Mucosa of stomach (tissue), 1 donor: ENCODE results near the gene AURKA.

Experiments used
- H3K27me3 ChIP-seq: one replicate; pipeline ENCODE4 v1.7.0; 2013; ENCODE audit warnings: mild to moderate bottlenecking, low read length; ENCODE audit not compliant: control insufficient read depth, insufficient read depth
- H3K36me3 ChIP-seq: one replicate; pipeline ENCODE4 v1.7.0; 2013; ENCODE audit warnings: low read length; ENCODE audit not compliant: control insufficient read depth, insufficient read depth
- H3K4me1 ChIP-seq: one replicate; pipeline ENCODE4 v1.7.0; 2013; ENCODE audit warnings: mild to moderate bottlenecking, low read length; ENCODE audit not compliant: control insufficient read depth, insufficient read depth
- H3K4me3 ChIP-seq: one replicate; pipeline ENCODE4 v1.7.0; 2013; ENCODE audit warnings: low read length
- H3K9ac ChIP-seq: one replicate; pipeline ENCODE4 v1.7.0; 2013; ENCODE audit warnings: mild to moderate bottlenecking, low read length, moderate library complexity
- H3K9me3 ChIP-seq: one replicate; pipeline ENCODE4 v1.7.0; 2013; ENCODE audit warnings: mild to moderate bottlenecking, low read length, moderate library complexity; ENCODE audit not compliant: control insufficient read depth
- donor health status: Pancreatic carcinoma.

AURKA gene

GRCh38 chr20:56385130-56385529 is 6.9 kb downstream of the AURKA start:
- H3K9me3 ChIP-seq, result no peaks in the 10 kb centered on the region
- H3K9ac ChIP-seq, result no peak overlapping the region
- no peaks in the 10 kb centered on the region for H3K27me3 ChIP-seq
- H3K4me3 ChIP-seq, result no peak overlapping the region
- H3K4me1 ChIP-seq, result no peaks in the 10 kb centered on the region
- no peaks in the 10 kb centered on the region for H3K36me3 ChIP-seq

GRCh38 chr20:56383334-56383733 is 8.7 kb downstream of the AURKA start:
- H3K9me3 ChIP-seq, result no peaks in the 10 kb centered on the region
- no peak overlapping the region for H3K9ac ChIP-seq
- H3K27me3 ChIP-seq, result no peaks in the 10 kb centered on the region
- no peaks in the 10 kb centered on the region for H3K4me1 ChIP-seq
- H3K4me3 ChIP-seq, result no peak overlapping the region
- no peaks in the 10 kb centered on the region for H3K36me3 ChIP-seq

- H3K36me3 ChIP-seq, result no peaks in the 10 kb centered on the region
- H3K9ac ChIP-seq, result no peak overlapping the region
- no peak overlapping the region for H3K4me3 ChIP-seq
- H3K27me3 ChIP-seq, result no peaks in the 10 kb centered on the region
- no peaks in the 10 kb centered on the region for H3K4me1 ChIP-seq
- no peaks in the 10 kb centered on the region for H3K9me3 ChIP-seq
Measured at GRCh38 chr20:56382696-56383095, 9.3 kb downstream of the AURKA start.

GRCh38 chr20:56381501-56381900 is 10.5 kb downstream of the AURKA start:
- Histone ChIP-seq H3K36me3 (no peaks in the 10 kb centered on the region), H3K4me3 (no peak overlapping the region), H3K9ac (no peak overlapping the region), H3K9me3 (no peaks in the 10 kb centered on the region), H3K4me1 (no peaks in the 10 kb centered on the region), H3K27me3 (no peaks in the 10 kb centered on the region)

GRCh38 chr20:56380375-56380774 is 11.6 kb downstream of the AURKA start:
- no peaks in the 10 kb centered on the region for H3K4me1 ChIP-seq
- no peaks in the 10 kb centered on the region for H3K36me3 ChIP-seq
- no peak overlapping the region for H3K9ac ChIP-seq
- no peaks in the 10 kb centered on the region for H3K9me3 ChIP-seq
- H3K27me3 ChIP-seq, result no peaks in the 10 kb centered on the region
- H3K4me3 ChIP-seq, result no peak overlapping the region

- no peaks in the 10 kb centered on the region for H3K4me1 ChIP-seq
- no peak overlapping the region for H3K9ac ChIP-seq
- H3K36me3 ChIP-seq, result no peaks in the 10 kb centered on the region
Measured at GRCh38 chr20:56378386-56378785, 13.6 kb downstream of the AURKA start.

GRCh38 chr20:56376331-56376730 is 15.7 kb downstream of the AURKA start:
- Histone ChIP-seq H3K9ac (no peak overlapping the region), H3K4me1 (no peaks in the 10 kb centered on the region), H3K9me3 (no peaks in the 10 kb centered on the region), H3K4me3 (no peak overlapping the region), H3K27me3 (no peaks in the 10 kb centered on the region), H3K36me3 (no peaks in the 10 kb centered on the region)

More at GRCh38 chr20:56378386-56378785, 13.6 kb downstream of the AURKA start:
- no peaks in the 10 kb centered on the region for H3K27me3 ChIP-seq
- no peak overlapping the region for H3K4me3 ChIP-seq
- H3K9me3 ChIP-seq, result no peaks in the 10 kb centered on the region

GRCh38 chr20:56373942-56374341 is 18.1 kb downstream of the AURKA start:
- no peaks in the 10 kb centered on the region for H3K36me3 ChIP-seq
- no peak overlapping the region for H3K9ac ChIP-seq
- no peaks in the 10 kb centered on the region for H3K4me1 ChIP-seq
- H3K27me3 ChIP-seq, result no peaks in the 10 kb centered on the region
- no peak overlapping the region for H3K4me3 ChIP-seq
- H3K9me3 ChIP-seq, result no peaks in the 10 kb centered on the region

GRCh38 chr20:56372850-56373249 is 19.2 kb downstream of the AURKA start:
- Histone ChIP-seq H3K4me3 (no peak overlapping the region), H3K9me3 (no peaks in the 10 kb centered on the region), H3K4me1 (no peaks in the 10 kb centered on the region), H3K36me3 (no peaks in the 10 kb centered on the region), H3K9ac (no peak overlapping the region), H3K27me3 (no peaks in the 10 kb centered on the region)

GRCh38 chr20:56371977-56372376 is 20.0 kb downstream of the AURKA start:
- Histone ChIP-seq H3K9ac (no peak overlapping the region), H3K9me3 (no peaks in the 10 kb centered on the region), H3K27me3 (no peaks in the 10 kb centered on the region), H3K4me3 (no peak overlapping the region), H3K4me1 (no peaks in the 10 kb centered on the region), H3K36me3 (no peaks in the 10 kb centered on the region)

GRCh38 chr20:56369179-56369578 is 22.8 kb downstream of the AURKA start:
- H3K4me3 ChIP-seq, result no peak overlapping the region
- no peaks in the 10 kb centered on the region for H3K4me1 ChIP-seq
- no peak overlapping the region for H3K9ac ChIP-seq
- H3K9me3 ChIP-seq, result no peaks in the 10 kb centered on the region
- peaks cover 4% of the 10 kb centered on the region for H3K36me3 ChIP-seq
- no peaks in the 10 kb centered on the region for H3K27me3 ChIP-seq

GRCh38 chr20:56368351-56369134 is 23.5 kb downstream of the AURKA start:
- Histone ChIP-seq H3K27me3 (no peaks in the 10 kb centered on the region), H3K9ac (no peak overlapping the region), H3K9me3 (no peaks in the 10 kb centered on the region), H3K4me1 (no peaks in the 10 kb centered on the region), H3K4me3 (no peak overlapping the region), H3K36me3 (peaks cover 4% of the 10 kb centered on the region)

GRCh38 chr20:56363491-56363890 is 28.5 kb downstream of the AURKA start:
- Histone ChIP-seq H3K4me1 (no peaks in the 10 kb centered on the region), H3K36me3 (peaks cover 4% of the 10 kb centered on the region), H3K27me3 (no peaks in the 10 kb centered on the region), H3K4me3 (no peak overlapping the region), H3K9ac (no peak overlapping the region), H3K9me3 (no peaks in the 10 kb centered on the region)
